HG03039 (cell line): ENCODE measurements around the gene SPOCK1.

Experiments used
- ATAC-seq: cut with Tn5 transposase; IDR thresholded peaks from one replicate; pipeline ENCODE4 v1.9.1; 2021; ENCODE audit warnings: mild to moderate bottlenecking, moderate library complexity; ENCODE audit not compliant: unreplicated experiment

Gene SPOCK1

GRCh38 chr5:137176609-137177008, 322.5 kb downstream of the SPOCK1 start:
- ATAC-seq = no peak

GRCh38 chr5:137176126-137176525, 323.0 kb downstream of the SPOCK1 start:
- no peak for ATAC-seq

GRCh38 chr5:137174196-137174595, 324.9 kb downstream of the SPOCK1 start:
- no peak for ATAC-seq

GRCh38 chr5:137172258-137172657, 326.9 kb downstream of the SPOCK1 start:
- ATAC-seq = no peak

- no peak for ATAC-seq
Observed at GRCh38 chr5:137167187-137167586, 331.9 kb downstream of the SPOCK1 start.

- no peak for ATAC-seq
Observed at GRCh38 chr5:137164961-137165360, 334.2 kb downstream of the SPOCK1 start.

- ATAC-seq = no peak
Observed at GRCh38 chr5:137164536-137164935, 334.6 kb downstream of the SPOCK1 start.

GRCh38 chr5:137158691-137159090, 340.4 kb downstream of the SPOCK1 start:
- ATAC-seq = no peak

- no peak for ATAC-seq
Observed at GRCh38 chr5:137156180-137156579, 342.9 kb downstream of the SPOCK1 start.

- no peak for ATAC-seq
Observed at GRCh38 chr5:137155261-137156000, 343.7 kb downstream of the SPOCK1 start.

GRCh38 chr5:137152616-137153015, 346.5 kb downstream of the SPOCK1 start:
- ATAC-seq = no peak

- no peak for ATAC-seq
Observed at GRCh38 chr5:137148655-137149054, 350.5 kb downstream of the SPOCK1 start.

GRCh38 chr5:137148159-137148558, 351.0 kb downstream of the SPOCK1 start:
- no peak for ATAC-seq

- ATAC-seq = no peak
Observed at GRCh38 chr5:137147346-137147745, 351.8 kb downstream of the SPOCK1 start.

- no peak for ATAC-seq
Observed at GRCh38 chr5:137146402-137146890, 352.7 kb downstream of the SPOCK1 start.

- no peak for ATAC-seq
Observed at GRCh38 chr5:137145721-137146120, 353.4 kb downstream of the SPOCK1 start.

GRCh38 chr5:137144656-137145055, 354.5 kb downstream of the SPOCK1 start:
- no peak for ATAC-seq

- ATAC-seq = peak; percentile 52
Observed at GRCh38 chr5:137142764-137143605, 356.1 kb downstream of the SPOCK1 start.

GRCh38 chr5:137142346-137142745, 356.8 kb downstream of the SPOCK1 start:
- peak; percentile 31 for ATAC-seq

- no peak for ATAC-seq
Observed at GRCh38 chr5:137141779-137142178, 357.3 kb downstream of the SPOCK1 start.

- ATAC-seq = no peak
Observed at GRCh38 chr5:137136991-137137632, 362.0 kb downstream of the SPOCK1 start.
